Mesendoderm (in vitro differentiated cells): Measurements from ENCODE around the gene TPH2.

Source experiments
- DNase-seq: peaks from one replicate; pipeline ENCODE4 v3.0.0; 2013
- H2AK5ac ChIP-seq: 2 replicates; pipeline ENCODE4 v1.6.1; 2013; ENCODE audit warnings: low read length, inconsistent platforms
- H2BK120ac ChIP-seq: 2 replicates; pipeline ENCODE4 v1.6.1; 2013; ENCODE audit warnings: low read depth, mild to moderate bottlenecking, low read length, moderate library complexity, mixed read lengths
- H2BK15ac ChIP-seq: replicated peaks from 2 replicates; pipeline ENCODE4 v1.6.1; 2013; ENCODE audit warnings: low read depth, mild to moderate bottlenecking, moderate library complexity
- H2BK5ac ChIP-seq: 2 replicates; pipeline ENCODE4 v1.6.1; 2013; ENCODE audit warnings: low read length, inconsistent platforms
- H3K18ac ChIP-seq: 2 replicates; pipeline ENCODE4 v1.6.1; 2013; ENCODE audit warnings: mild to moderate bottlenecking, low read length, mixed read lengths
- H3K23ac ChIP-seq: one replicate; pipeline ENCODE4 v1.6.1; 2013; ENCODE audit warnings: low read length
- H3K27ac ChIP-seq: 2 replicates; pipeline ENCODE4 v1.5.1; 2013; ENCODE audit warnings: low read depth, mild to moderate bottlenecking, inconsistent platforms, low read length, moderate library complexity
- H3K27me3 ChIP-seq: 2 replicates; pipeline ENCODE4 v1.6.1; 2013; ENCODE audit warnings: low read length, control low read depth, mild to moderate bottlenecking, inconsistent platforms; ENCODE audit not compliant: insufficient read depth, poor library complexity
- H3K36me3 ChIP-seq: 2 replicates; pipeline ENCODE4 v1.6.1; 2013; ENCODE audit warnings: low read length, inconsistent platforms; ENCODE audit not compliant: control insufficient read depth, insufficient read depth
- H3K4ac ChIP-seq: one replicate; pipeline ENCODE4 v1.6.1; 2013; ENCODE audit warnings: low read depth, mild to moderate bottlenecking, low read length, moderate library complexity
- H3K4me1 ChIP-seq: 2 replicates; pipeline ENCODE4 v1.6.1; 2013; ENCODE audit warnings: low read depth, low read length, inconsistent platforms; ENCODE audit not compliant: control insufficient read depth
- H3K4me2 ChIP-seq: 2 replicates; pipeline ENCODE4 v1.6.1; 2013; ENCODE audit warnings: low read length
- H3K4me3 ChIP-seq: 2 replicates; pipeline ENCODE4 v1.5.1; 2013; ENCODE audit warnings: mild to moderate bottlenecking, low read length
- H3K56ac ChIP-seq: one replicate; pipeline ENCODE4 v1.6.1; 2013; ENCODE audit warnings: low read length
- H3K79me1 ChIP-seq: 2 replicates; pipeline ENCODE4 v1.6.1; 2013; ENCODE audit warnings: low read length, inconsistent platforms
- H3K79me2 ChIP-seq: 2 replicates; pipeline ENCODE4 v1.6.1; 2013; ENCODE audit warnings: mild to moderate bottlenecking, low read length; ENCODE audit not compliant: control insufficient read depth, insufficient read depth
- H3K9ac ChIP-seq: 2 replicates; pipeline ENCODE4 v1.6.1; 2013; ENCODE audit warnings: low read length, inconsistent platforms
- H4K5ac ChIP-seq: one replicate; pipeline ENCODE4 v1.6.1; 2013; ENCODE audit warnings: low read length
- H4K8ac ChIP-seq: one replicate; pipeline ENCODE4 v1.6.1; 2013; ENCODE audit warnings: low read depth, mild to moderate bottlenecking, control low read depth, low read length, moderate library complexity
- WGBS: extraction: QIAGEN DNeasy Blood & Tissue Kit; methylation state at CpG from one replicate; pipeline ENCODE4 v1.1.7; 2013; ENCODE audit warnings: low lambda C conversion rate, missing lambda C conversion rate; ENCODE audit not compliant: insufficient coverage; ENCODE audit errors: extremely low coverage; 5-methylcytosine and 5-hydroxymethylcytosine counted together

The TPH2 gene

DNA sequence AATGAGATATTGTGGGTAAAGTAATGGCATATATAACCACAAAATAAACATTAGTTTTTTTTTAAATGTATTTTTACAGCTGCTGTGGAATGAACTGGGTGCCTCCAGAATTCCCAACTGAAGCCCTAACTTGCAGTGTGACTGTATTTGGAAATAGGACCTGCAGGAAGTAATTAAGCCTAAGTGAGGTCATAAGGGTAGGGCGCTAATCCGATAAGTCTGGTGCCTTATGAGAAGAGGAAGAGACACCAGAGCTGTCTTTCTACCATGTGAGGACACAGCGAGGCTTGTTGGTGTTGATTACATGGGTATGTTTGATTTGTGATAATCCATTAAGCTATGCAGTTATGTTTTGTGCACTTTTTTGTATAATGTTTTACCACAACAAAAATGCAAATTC is 136.8 kb downstream of the TPH2 start:
- H3K23ac ChIP-seq, result no peak overlapping the region
- WGBS, result no CpG with 5 or more reads among the region's 3 CpGs

DNA sequence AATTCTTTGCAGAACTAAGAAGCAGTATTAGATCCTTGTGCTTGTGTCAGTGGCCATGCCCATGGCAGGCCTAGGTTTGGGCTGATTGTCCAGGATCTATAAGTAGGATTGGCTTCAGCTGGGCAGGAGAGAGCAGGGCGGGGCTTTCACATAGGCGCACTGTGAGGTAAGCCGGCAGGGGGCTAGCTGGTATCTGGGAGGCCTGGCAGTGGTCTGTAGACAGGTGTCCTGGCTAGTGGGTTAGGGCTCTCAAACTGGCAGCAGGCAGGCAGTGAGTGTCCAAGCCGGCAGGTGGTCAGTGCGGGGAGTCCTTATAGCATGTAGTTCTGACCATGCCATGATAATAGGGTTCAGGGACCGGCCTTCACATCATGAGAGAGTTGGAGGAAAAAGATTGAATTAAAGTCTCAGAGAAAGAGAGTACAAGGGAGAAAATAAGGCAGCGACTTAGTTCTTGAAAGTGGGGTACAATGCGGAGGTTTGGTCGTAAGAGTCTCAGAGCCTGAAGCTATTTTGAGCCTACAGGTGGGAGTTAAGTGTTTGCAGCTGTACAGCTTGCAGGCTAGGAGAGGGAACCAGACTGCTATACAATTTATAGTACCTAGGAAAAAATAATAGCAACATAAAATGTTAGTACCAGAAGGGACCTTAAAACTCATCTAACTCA is 137.4 kb downstream of the TPH2 start:
- Histone ChIP-seq H2AK5ac (no peak overlapping the region), H3K4me1 (no peaks in the 10 kb centered on the region), H3K18ac (no peak overlapping the region), H3K23ac (no peak overlapping the region), H3K27me3 (no peaks in the 10 kb centered on the region), H4K5ac (no peak overlapping the region), H2BK120ac (no peak overlapping the region), H3K56ac (no peak overlapping the region), H3K4ac (no peak overlapping the region), H3K4me2 (no peak overlapping the region), H3K79me1 (no peaks in the 10 kb centered on the region), H3K4me3 (no peak overlapping the region), H3K36me3 (no peaks in the 10 kb centered on the region), H2BK15ac (no peak overlapping the region), H2BK5ac (no peak overlapping the region), H3K79me2 (no peaks in the 10 kb centered on the region), H3K9ac (no peak overlapping the region), H3K27ac (no peak overlapping the region), H4K8ac (no peak overlapping the region)
- DNase-seq, result no peak
- WGBS, result no CpG with 5 or more reads among the region's 9 CpGs

More for the DNA sequence above, 136.8 kb downstream of the TPH2 start:
- no peaks in the 10 kb centered on the region for H3K4me1 ChIP-seq
- no peak overlapping the region for H2AK5ac ChIP-seq
- no peak overlapping the region for H4K8ac ChIP-seq
- no peaks in the 10 kb centered on the region for H3K79me1 ChIP-seq
- peak; percentile 64 for DNase-seq
- no peak overlapping the region for H3K27ac ChIP-seq
- H3K4me3 ChIP-seq, result no peak overlapping the region
- H3K36me3 ChIP-seq, result no peaks in the 10 kb centered on the region
- no peak overlapping the region for H2BK120ac ChIP-seq
- H3K4ac ChIP-seq, result no peak overlapping the region
- H3K56ac ChIP-seq, result no peak overlapping the region
- H3K79me2 ChIP-seq, result no peaks in the 10 kb centered on the region
- H3K18ac ChIP-seq, result no peak overlapping the region
- no peak overlapping the region for H4K5ac ChIP-seq
- no peak overlapping the region for H3K9ac ChIP-seq
- no peaks in the 10 kb centered on the region for H3K27me3 ChIP-seq
- H3K4me2 ChIP-seq, result no peak overlapping the region
- H2BK15ac ChIP-seq, result no peak overlapping the region
- no peak overlapping the region for H2BK5ac ChIP-seq

GRCh38 chr12:72076558-72076915 is 137.9 kb downstream of the TPH2 start:
- H4K5ac ChIP-seq, result no peak overlapping the region
- no peak overlapping the region for H3K18ac ChIP-seq
- no CpG with 5 or more reads among the region's 3 CpGs for WGBS
- no peak overlapping the region for H2BK5ac ChIP-seq
- no peak overlapping the region for H2AK5ac ChIP-seq
- H3K23ac ChIP-seq, result no peak overlapping the region
- H3K4me1 ChIP-seq, result no peaks in the 10 kb centered on the region
- no peaks in the 10 kb centered on the region for H3K36me3 ChIP-seq
- no peak overlapping the region for H4K8ac ChIP-seq
- no peaks in the 10 kb centered on the region for H3K79me2 ChIP-seq
- no peaks in the 10 kb centered on the region for H3K27me3 ChIP-seq
- DNase-seq, result no peak
- H3K56ac ChIP-seq, result no peak overlapping the region
- no peak overlapping the region for H3K27ac ChIP-seq
- no peak overlapping the region for H2BK120ac ChIP-seq
- H2BK15ac ChIP-seq, result no peak overlapping the region
- H3K9ac ChIP-seq, result no peak overlapping the region
- no peak overlapping the region for H3K4ac ChIP-seq
- no peak overlapping the region for H3K4me3 ChIP-seq
- no peaks in the 10 kb centered on the region for H3K79me1 ChIP-seq
- no peak overlapping the region for H3K4me2 ChIP-seq

GRCh38 chr12:72077111-72077820 is 138.6 kb downstream of the TPH2 start:
- H3K4me2 ChIP-seq, result no peak overlapping the region
- no peak overlapping the region for H3K4me3 ChIP-seq
- no peak overlapping the region for H2AK5ac ChIP-seq
- no peak overlapping the region for H3K27ac ChIP-seq
- no peaks in the 10 kb centered on the region for H3K79me2 ChIP-seq
- H3K18ac ChIP-seq, result no peak overlapping the region
- no peaks in the 10 kb centered on the region for H3K27me3 ChIP-seq
- no peak overlapping the region for H3K4ac ChIP-seq
- no peak overlapping the region for H3K23ac ChIP-seq
- no peak overlapping the region for H3K9ac ChIP-seq
- H4K5ac ChIP-seq, result no peak overlapping the region
- H4K8ac ChIP-seq, result no peak overlapping the region
- H3K4me1 ChIP-seq, result no peaks in the 10 kb centered on the region
- peak; percentile 25 for DNase-seq
- H3K56ac ChIP-seq, result no peak overlapping the region
- WGBS, result no CpG with 5 or more reads among the region's 5 CpGs
- no peak overlapping the region for H2BK120ac ChIP-seq
- H3K79me1 ChIP-seq, result no peaks in the 10 kb centered on the region
- no peak overlapping the region for H2BK15ac ChIP-seq
- H3K36me3 ChIP-seq, result no peaks in the 10 kb centered on the region
- H2BK5ac ChIP-seq, result no peak overlapping the region

DNA sequence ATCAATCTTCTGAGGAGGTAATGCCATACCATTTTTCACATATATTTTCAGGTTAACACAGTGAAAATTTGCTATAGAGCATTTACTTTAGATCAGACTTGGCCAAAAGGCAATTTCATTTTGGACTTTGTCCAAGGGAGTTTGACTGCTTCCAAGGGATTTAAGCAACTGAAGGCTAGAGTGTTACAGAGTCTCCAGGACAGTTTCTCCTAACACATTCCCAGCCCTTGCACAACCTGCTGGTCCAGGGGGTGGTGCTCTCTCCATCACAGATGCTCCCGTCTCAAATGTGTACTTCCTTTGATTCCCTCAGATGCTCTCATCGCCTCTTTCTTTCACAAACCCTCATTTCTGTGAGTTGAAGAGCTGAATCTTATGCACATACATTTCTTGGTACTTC is 143.1 kb downstream of the TPH2 start:
- no peak for DNase-seq

More for the DNA sequence above, 143.1 kb downstream of the TPH2 start:
- H3K4me1 ChIP-seq, result peaks cover 2% of the 10 kb centered on the region
- no peak overlapping the region for H2BK120ac ChIP-seq
- no peak overlapping the region for H2BK15ac ChIP-seq
- no peak overlapping the region for H4K8ac ChIP-seq
- H4K5ac ChIP-seq, result no peak overlapping the region
- H3K4me3 ChIP-seq, result no peak overlapping the region
- no peaks in the 10 kb centered on the region for H3K27me3 ChIP-seq
- H3K27ac ChIP-seq, result no peak overlapping the region
- no peaks in the 10 kb centered on the region for H3K79me2 ChIP-seq
- no peak overlapping the region for H3K56ac ChIP-seq
- no peaks in the 10 kb centered on the region for H3K79me1 ChIP-seq
- no peak overlapping the region for H3K4me2 ChIP-seq
- no peak overlapping the region for H3K9ac ChIP-seq
- no peak overlapping the region for H3K23ac ChIP-seq
- H2AK5ac ChIP-seq, result no peak overlapping the region
- no CpG with 5 or more reads among the region's 2 CpGs for WGBS
- no peak overlapping the region for H2BK5ac ChIP-seq
- no peak overlapping the region for H3K18ac ChIP-seq
- no peaks in the 10 kb centered on the region for H3K36me3 ChIP-seq
- no peak overlapping the region for H3K4ac ChIP-seq
